OCI-LY1 (cell line): Measurements from ENCODE around the gene AGRP.

Experiments used
- H2AFZ ChIP-seq: fragments of 200-600 bp; sonication (generic), shearing (Covaris generic); 2 replicates; pipeline ENCODE4 v1.6.0; 2014; ENCODE audit warnings: antibody characterized with exemption, mild to moderate bottlenecking, low read length
- H3F3A ChIP-seq: fragments of 200-600 bp; sonication (generic), shearing (Covaris generic); 2 replicates; pipeline ENCODE4 v1.6.0; 2014; ENCODE audit warnings: mild to moderate bottlenecking, antibody characterized with exemption, low read length, moderate library complexity; ENCODE audit not compliant: insufficient read depth
- H3K27ac ChIP-seq: fragments of 200-600 bp; sonication (generic); 2 replicates; pipeline ENCODE4 v1.5.1; 2014; ENCODE audit warnings: low read length, mixed run types, mild to moderate bottlenecking, low read depth; ENCODE audit not compliant: poor library complexity, severe bottlenecking
- H3K27me3 ChIP-seq: fragments of 200-600 bp; sonication (generic); 2 replicates; pipeline ENCODE4 v1.6.0; 2014; ENCODE audit warnings: antibody characterized with exemption, mild to moderate bottlenecking, low read length, moderate library complexity; ENCODE audit not compliant: insufficient read depth
- H3K36me3 ChIP-seq: fragments of 200-600 bp; sonication (generic); 2 replicates; pipeline ENCODE4 v1.6.1; 2014; ENCODE audit warnings: mild to moderate bottlenecking, antibody characterized with exemption, low read length, moderate library complexity, mixed read lengths; ENCODE audit not compliant: insufficient read depth
- H3K4me1 ChIP-seq: fragments of 200-600 bp; sonication (generic); 2 replicates; pipeline ENCODE4 v1.5.1; 2014; ENCODE audit warnings: mild to moderate bottlenecking, low read length, moderate library complexity; ENCODE audit not compliant: insufficient read depth, severe bottlenecking
- H3K4me2 ChIP-seq: fragments of 200-600 bp; sonication (generic), shearing (Covaris generic); 2 replicates; pipeline ENCODE4 v1.6.1; 2014; ENCODE audit warnings: low read length
- H3K4me3 ChIP-seq: fragments of 200-600 bp; sonication (generic); 2 replicates; pipeline ENCODE4 v1.5.1; 2014; ENCODE audit warnings: low read length, low read depth, mild to moderate bottlenecking, mixed read lengths; ENCODE audit not compliant: poor library complexity, severe bottlenecking
- H3K79me2 ChIP-seq: fragments of 200-600 bp; shearing (Covaris generic); 2 replicates; pipeline ENCODE4 v1.6.1; 2016; ENCODE audit warnings: mixed run types, low read length, mixed read lengths; ENCODE audit not compliant: insufficient read depth
- H3K9ac ChIP-seq: fragments of 200-600 bp; sonication (generic), shearing (Covaris generic); 2 replicates; pipeline ENCODE4 v1.6.1; 2014; ENCODE audit warnings: mild to moderate bottlenecking, low read length, mixed read lengths
- H3K9me2 ChIP-seq: fragments of 200-600 bp; sonication (generic), shearing (Covaris generic); 2 replicates; pipeline ENCODE4 v1.6.1; 2014; ENCODE audit warnings: low read depth, mild to moderate bottlenecking, low read length, mixed read lengths
- H3K9me3 ChIP-seq: fragments of 200-600 bp; shearing (Covaris generic); 2 replicates; pipeline ENCODE4 v1.6.1; 2014; ENCODE audit warnings: low read length, mixed read lengths
- H4K20me1 ChIP-seq: fragments of 200-600 bp; sonication (generic), shearing (Covaris generic); 2 replicates; pipeline ENCODE4 v1.6.0; 2016; ENCODE audit warnings: mild to moderate bottlenecking, low read length; ENCODE audit not compliant: insufficient read depth
- CTCF ChIP-seq: fragments of 200-600 bp; sonication (generic), shearing (Covaris generic); IDR thresholded peaks from 2 replicates; pipeline ENCODE4 v1.5.1; 2017; ENCODE audit warnings: mild to moderate bottlenecking, antibody characterized with exemption, low read length, moderate library complexity, mixed read lengths
- EZH2 ChIP-seq: fragments of 200-600 bp; sonication (generic), shearing (Covaris generic); IDR thresholded peaks from 2 replicates; pipeline ENCODE4 v1.8.0; 2017; ENCODE audit warnings: borderline replicate concordance, mixed run types, mild to moderate bottlenecking, antibody characterized with exemption, low read length, moderate library complexity, mixed read lengths

Gene AGRP

GRCh38 chr16:67509016-67509415 lies 25.7 kb upstream of the AGRP start:
- Histone ChIP-seq H3K4me2 (no peak overlapping the region), H3K4me3 (no peak overlapping the region), H3K4me1 (peaks cover 8% of the 10 kb centered on the region), H3K9me2 (no peaks in the 10 kb centered on the region), H3F3A (no peaks in the 10 kb centered on the region), H3K9me3 (no peaks in the 10 kb centered on the region), H2AFZ (no peak overlapping the region), H4K20me1 (no peaks in the 10 kb centered on the region), H3K27me3 (no peaks in the 10 kb centered on the region), H3K36me3 (no peaks in the 10 kb centered on the region), H3K79me2 (no peaks in the 10 kb centered on the region), H3K27ac (no peak overlapping the region), H3K9ac (no peak overlapping the region)
- TF ChIP-seq EZH2 = no peak
- TF ChIP-seq CTCF = no peak

- no peaks in the 10 kb centered on the region for H3K9me3 ChIP-seq
- H3K79me2 ChIP-seq = no peaks in the 10 kb centered on the region
- H4K20me1 ChIP-seq = no peaks in the 10 kb centered on the region
- H3K4me3 ChIP-seq = no peak overlapping the region
- no peaks in the 10 kb centered on the region for H3K9me2 ChIP-seq
- H3K4me2 ChIP-seq = no peak overlapping the region
- no peak overlapping the region for H3K9ac ChIP-seq
- H3K27me3 ChIP-seq = no peaks in the 10 kb centered on the region
- H3K4me1 ChIP-seq = peaks cover 13% of the 10 kb centered on the region
- TF ChIP-seq CTCF (no peak), EZH2 (no peak)
- H3K36me3 ChIP-seq = no peaks in the 10 kb centered on the region
- H3K27ac ChIP-seq = no peak overlapping the region
- H2AFZ ChIP-seq = no peak overlapping the region
- H3F3A ChIP-seq = no peaks in the 10 kb centered on the region
Observed at GRCh38 chr16:67506468-67506867, 23.1 kb upstream of the AGRP start.

- Histone ChIP-seq H2AFZ (no peak overlapping the region), H3K4me1 (peaks cover 13% of the 10 kb centered on the region), H3K36me3 (no peaks in the 10 kb centered on the region), H3F3A (no peaks in the 10 kb centered on the region), H3K79me2 (no peaks in the 10 kb centered on the region), H3K4me3 (no peak overlapping the region), H3K9ac (no peak overlapping the region), H3K27me3 (no peaks in the 10 kb centered on the region), H3K27ac (peak overlapping the region; percentile 33), H3K9me2 (no peaks in the 10 kb centered on the region), H4K20me1 (no peaks in the 10 kb centered on the region), H3K9me3 (no peaks in the 10 kb centered on the region), H3K4me2 (no peak overlapping the region)
- TF ChIP-seq EZH2 (no peak), CTCF (no peak)
Observed at GRCh38 chr16:67504031-67505021, 21.0 kb upstream of the AGRP start.
